ENCODE results near the gene KCNJ11. TPM values are rescaled to one million over a fixed set of nuclear protein-coding genes. Genes with fewer than 3 reads are reported as not detected.

The KCNJ11 gene
- total and polyA plus RNA-seq, 2 of the 13 experiments (the other 11 are each of a cell fraction or from before 2014, with no cell fraction given), result 0.38 to 1.6 TPM

DNA sequence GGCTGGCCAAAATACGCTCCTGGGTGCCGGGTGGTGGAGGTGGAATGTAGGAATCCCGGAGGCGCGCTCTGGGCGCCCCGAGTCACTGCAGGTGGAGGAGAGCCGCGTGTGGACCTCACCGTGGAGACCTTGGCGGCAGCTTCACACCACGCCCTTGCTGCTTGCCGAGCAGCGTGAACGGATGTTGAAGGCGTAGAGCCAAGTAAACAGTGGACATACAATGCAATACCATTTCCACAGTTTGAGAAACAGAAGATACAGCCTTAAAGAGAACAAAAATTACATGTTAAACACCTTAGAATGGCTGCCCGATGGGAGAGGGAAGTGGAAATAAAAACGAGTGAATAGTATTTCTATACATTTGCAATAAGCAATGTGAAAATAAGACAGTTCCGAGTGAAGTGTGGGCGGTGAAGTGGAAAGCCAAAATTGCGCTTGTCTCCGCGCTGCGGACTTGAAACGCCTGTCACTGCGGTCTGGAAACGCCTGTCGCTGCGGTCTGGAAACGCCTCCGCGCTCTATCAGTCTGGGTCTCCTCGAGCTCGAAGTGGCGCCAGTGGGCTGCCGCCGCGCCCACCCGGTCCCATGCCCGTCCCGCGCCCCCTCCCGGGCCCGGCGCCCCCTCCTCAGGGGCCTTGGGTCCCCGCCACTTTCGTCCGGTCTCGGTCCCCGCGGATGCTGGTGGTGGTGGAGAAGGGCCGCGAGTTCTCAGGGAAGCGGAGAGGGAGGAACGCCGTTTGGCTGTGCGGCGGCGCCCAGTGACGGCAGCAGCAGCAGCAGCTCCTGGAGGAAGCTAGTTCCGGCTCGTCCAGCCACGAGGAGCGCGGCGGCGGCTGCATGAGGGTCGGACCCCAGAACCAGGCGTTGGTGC lies 35.3 kb downstream of the KCNJ11 start (continued):
- TF ChIP-seq EED (CRISPR knock-in tag; IDR thresholded peaks at IDR 0.05), result peak; percentile 62; the same call in 1 of the 2 replicates
- TF ChIP-seq, protein P1, sequence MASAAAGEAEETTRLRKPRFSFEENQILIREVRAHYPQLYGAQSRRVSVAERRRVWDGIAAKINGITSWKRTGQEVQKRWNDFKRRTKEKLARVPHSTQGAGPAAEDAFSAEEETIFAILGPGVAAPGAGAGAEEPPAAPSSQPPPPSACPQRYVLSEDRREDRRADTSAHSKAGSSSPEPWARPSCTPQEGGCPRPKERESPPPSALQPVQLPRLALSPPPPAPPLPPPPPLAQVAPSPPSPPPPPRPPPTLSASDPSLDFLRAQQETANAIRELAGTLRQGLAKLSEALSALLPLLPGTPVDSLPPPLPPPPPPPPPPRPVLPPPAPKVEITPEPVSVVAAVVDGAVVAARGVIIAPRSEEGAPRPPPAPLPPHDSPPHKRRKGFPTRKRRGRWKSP (CRISPR knock-in tag; IDR thresholded peaks at IDR 0.05), result 0 out of 2 replicates have a peak, but pooled peaks have one; percentile 60
- TF ChIP-seq ATAD3A (CRISPR knock-in tag; IDR thresholded peaks at IDR 0.05), result no peak
- TF ChIP-seq, protein P2, sequence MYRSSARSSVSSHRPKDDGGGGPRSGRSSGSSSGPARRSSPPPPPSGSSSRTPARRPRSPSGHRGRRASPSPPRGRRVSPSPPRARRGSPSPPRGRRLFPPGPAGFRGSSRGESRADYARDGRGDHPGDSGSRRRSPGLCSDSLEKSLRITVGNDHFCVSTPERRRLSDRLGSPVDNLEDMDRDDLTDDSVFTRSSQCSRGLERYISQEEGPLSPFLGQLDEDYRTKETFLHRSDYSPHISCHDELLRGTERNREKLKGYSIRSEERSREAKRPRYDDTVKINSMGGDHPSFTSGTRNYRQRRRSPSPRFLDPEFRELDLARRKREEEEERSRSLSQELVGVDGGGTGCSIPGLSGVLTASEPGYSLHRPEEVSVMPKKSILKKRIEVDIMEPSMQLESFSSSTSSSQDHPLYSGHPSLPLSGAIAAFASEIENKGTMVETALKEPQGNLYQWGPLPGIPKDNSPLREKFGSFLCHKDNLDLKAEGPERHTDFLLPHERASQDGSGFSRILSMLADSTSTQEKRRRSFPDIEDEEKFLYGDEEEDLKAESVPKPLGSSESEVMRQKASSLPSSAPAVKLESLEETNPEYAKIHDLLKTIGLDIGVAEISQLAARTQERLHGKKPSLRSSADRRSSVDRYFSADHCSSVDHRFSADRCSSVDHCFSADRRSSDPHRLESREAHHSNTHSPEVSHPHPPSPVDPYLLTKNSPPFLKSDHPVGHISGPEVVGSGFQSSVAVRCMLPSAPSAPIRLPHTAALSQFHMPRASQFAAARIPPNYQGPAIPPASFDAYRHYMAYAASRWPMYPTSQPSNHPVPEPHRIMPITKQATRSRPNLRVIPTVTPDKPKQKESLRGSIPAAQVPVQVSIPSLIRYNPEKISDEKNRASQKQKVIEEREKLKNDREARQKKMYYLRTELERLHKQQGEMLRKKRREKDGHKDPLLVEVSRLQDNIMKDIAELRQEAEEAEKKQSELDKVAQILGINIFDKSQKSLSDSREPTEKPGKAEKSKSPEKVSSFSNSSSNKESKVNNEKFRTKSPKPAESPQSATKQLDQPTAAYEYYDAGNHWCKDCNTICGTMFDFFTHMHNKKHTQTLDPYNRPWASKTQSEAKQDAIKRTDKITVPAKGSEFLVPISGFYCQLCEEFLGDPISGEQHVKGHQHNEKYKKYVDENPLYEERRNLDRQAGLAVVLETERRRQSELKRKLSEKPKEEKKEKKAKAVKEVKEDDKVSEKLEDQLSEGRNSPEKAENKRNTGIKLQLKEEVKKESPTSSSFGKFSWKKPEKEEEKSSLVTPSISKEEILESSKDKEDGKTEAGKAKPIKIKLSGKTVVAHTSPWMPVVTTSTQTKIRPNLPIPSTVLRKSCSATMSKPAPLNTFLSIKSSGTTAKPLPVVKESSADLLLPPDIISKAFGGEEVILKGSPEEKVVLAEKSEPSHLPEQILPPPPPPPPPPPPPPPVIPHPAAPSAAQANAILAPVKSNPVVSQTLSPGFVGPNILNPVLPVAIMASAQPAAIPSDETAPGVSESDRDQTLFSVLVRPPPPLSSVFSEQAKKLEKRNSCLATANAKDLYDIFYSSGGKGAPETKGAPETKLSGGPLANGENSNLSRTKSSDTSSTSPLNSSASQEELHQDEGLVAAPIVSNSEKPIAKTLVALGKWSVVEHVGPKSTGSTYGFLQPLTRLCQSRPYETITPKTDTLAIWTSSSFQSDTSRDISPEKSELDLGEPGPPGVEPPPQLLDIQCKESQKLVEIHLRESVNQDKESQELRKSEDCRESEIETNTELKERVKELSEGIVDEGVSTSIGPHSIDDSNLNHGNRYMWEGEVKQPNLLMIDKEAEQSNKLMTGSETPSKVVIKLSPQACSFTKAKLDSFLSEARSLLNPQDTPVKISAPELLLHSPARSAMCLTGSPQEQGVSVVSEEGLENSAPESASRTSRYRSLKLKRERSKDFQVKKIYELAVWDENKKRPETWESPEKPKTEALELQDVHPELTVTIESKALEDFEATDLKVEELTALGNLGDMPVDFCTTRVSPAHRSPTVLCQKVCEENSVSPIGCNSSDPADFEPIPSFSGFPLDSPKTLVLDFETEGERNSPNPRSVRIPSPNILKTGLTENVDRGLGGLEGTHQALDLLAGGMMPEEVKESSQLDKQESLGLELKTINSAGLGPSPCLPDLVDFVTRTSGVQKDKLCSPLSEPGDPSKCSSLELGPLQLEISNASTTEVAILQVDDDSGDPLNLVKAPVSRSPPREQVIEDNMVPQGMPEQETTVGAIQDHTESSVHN (CRISPR knock-in tag; IDR thresholded peaks at IDR 0.05), result no peak
- TF ChIP-seq, protein P3, sequence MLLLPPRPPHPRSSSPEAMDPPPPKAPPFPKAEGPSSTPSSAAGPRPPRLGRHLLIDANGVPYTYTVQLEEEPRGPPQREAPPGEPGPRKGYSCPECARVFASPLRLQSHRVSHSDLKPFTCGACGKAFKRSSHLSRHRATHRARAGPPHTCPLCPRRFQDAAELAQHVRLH (CRISPR knock-in tag; IDR thresholded peaks at IDR 0.05; ENCODE audit: borderline replicate concordance, low read depth), result peak; percentile 58; the same call in 1 of the 2 replicates
- no peak; the same call in 1 of the 2 replicates for TF ChIP-seq ZFP41 (CRISPR knock-in tag; IDR thresholded peaks at IDR 0.05; ENCODE audit: borderline replicate concordance)
- no peak for TF ChIP-seq ZBTB1 (CRISPR knock-in tag; IDR thresholded peaks at IDR 0.05; ENCODE audit: borderline replicate concordance)
- no peak for TF ChIP-seq NFE2L2 (IDR thresholded peaks at IDR 0.05; ENCODE audit: low read length)
- TF ChIP-seq SP5 (CRISPR knock-in tag; IDR thresholded peaks at IDR 0.05; ENCODE audit: borderline replicate concordance, low read depth), result no peak
- no peak for TF ChIP-seq MYNN (CRISPR knock-in tag; IDR thresholded peaks at IDR 0.05; ENCODE audit: low read depth)
- peak; percentile 50; the same call in 1 of the 2 replicates for TF ChIP-seq ZBTB25 (CRISPR knock-in tag; IDR thresholded peaks at IDR 0.05)
- TF ChIP-seq ZNF234 (CRISPR knock-in tag; conservative IDR thresholded peaks at IDR 0.05), result no peak
- TF ChIP-seq ZNF737 (CRISPR knock-in tag; IDR thresholded peaks at IDR 0.05; ENCODE audit: borderline replicate concordance), result no peak
- no peak for TF ChIP-seq SUZ12 (IDR thresholded peaks at IDR 0.05; ENCODE audit: low read depth, low read length)
- TF ChIP-seq, protein P4, sequence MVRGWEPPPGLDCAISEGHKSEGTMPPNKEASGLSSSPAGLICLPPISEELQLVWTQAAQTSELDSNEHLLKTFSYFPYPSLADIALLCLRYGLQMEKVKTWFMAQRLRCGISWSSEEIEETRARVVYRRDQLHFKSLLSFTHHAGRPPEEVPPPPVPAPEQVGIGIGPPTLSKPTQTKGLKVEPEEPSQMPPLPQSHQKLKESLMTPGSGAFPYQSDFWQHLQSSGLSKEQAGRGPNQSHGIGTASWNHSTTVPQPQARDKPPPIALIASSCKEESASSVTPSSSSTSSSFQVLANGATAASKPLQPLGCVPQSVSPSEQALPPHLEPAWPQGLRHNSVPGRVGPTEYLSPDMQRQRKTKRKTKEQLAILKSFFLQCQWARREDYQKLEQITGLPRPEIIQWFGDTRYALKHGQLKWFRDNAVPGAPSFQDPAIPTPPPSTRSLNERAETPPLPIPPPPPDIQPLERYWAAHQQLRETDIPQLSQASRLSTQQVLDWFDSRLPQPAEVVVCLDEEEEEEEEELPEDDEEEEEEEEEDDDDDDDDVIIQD (CRISPR knock-in tag; IDR thresholded peaks at IDR 0.05; ENCODE audit: low read depth), result 0 out of 2 replicates have a peak, but pooled peaks have one; percentile 64
